Measurements from ENCODE around the gene ZNF786.

GRCh38 chr7:149084407-149084806, 6.1 kb downstream of the ZNF786 start:
- no peak for TF ChIP-seq POLR2A (IDR thresholded peaks at IDR 0.05)
- no peak for TF ChIP-seq CTCF (IDR thresholded peaks at IDR 0.05 in 4 of 5, conservative IDR thresholded peaks at IDR 0.05 in 1 of 5)
